GM20000 (cell line): ENCODE measurements around the gene OSBPL6.

ENCODE experiments used
- DNase-seq: peaks from one replicate; pipeline ENCODE4 v3.0.0; 2012; ENCODE audit warnings: low spot score
- TF ChIP-seq, protein P1 (sequence below): IDR thresholded peaks from 2 replicates; pipeline ENCODE4 v1.5.1; 2012; ENCODE audit warnings: mild to moderate bottlenecking, control low read depth; ENCODE audit errors: extremely low read depth, missing control alignments

The OSBPL6 gene

DNA sequence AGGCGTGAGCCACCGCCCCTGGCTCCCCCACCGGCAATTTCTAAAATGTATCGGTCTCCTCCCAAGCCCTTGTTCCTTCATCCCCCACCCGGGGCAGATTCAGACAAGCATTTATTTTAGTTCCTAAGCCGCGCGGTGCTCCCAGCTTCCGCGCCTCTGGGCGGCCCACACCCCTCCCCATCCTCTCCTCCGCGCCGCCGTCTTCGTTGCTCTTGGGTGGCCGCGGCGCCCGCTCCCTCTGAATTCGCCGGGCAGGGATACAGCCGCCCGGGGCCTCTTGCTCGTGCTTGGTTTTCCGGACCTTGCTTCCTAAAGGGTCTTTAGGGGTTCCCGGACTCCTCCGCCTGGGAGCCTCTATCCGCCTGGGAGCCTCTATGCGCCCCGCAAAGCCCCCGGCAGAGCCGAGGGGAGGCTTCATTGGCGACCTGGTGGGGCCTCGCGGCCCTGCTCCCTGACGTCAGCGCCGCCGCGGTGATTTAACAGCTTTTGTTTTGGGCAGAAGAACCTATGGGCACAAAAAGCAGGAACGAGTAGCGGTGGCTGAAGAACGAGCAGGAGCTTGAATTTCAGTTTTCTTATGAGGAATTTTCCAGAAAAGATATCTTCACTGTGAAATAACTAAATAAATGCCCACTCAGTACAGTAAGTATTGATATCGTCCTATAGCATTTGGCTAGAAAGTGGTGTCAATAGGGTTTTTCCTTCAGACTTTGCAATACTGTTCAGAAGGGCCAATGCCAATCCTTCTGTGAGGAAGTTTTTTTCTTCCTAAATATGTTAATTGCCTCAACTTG, 219.4 kb downstream of the OSBPL6 start:
- DNase-seq = peak; percentile 63
- TF ChIP-seq, protein P1, sequence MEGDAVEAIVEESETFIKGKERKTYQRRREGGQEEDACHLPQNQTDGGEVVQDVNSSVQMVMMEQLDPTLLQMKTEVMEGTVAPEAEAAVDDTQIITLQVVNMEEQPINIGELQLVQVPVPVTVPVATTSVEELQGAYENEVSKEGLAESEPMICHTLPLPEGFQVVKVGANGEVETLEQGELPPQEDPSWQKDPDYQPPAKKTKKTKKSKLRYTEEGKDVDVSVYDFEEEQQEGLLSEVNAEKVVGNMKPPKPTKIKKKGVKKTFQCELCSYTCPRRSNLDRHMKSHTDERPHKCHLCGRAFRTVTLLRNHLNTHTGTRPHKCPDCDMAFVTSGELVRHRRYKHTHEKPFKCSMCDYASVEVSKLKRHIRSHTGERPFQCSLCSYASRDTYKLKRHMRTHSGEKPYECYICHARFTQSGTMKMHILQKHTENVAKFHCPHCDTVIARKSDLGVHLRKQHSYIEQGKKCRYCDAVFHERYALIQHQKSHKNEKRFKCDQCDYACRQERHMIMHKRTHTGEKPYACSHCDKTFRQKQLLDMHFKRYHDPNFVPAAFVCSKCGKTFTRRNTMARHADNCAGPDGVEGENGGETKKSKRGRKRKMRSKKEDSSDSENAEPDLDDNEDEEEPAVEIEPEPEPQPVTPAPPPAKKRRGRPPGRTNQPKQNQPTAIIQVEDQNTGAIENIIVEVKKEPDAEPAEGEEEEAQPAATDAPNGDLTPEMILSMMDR = no peak

DNA sequence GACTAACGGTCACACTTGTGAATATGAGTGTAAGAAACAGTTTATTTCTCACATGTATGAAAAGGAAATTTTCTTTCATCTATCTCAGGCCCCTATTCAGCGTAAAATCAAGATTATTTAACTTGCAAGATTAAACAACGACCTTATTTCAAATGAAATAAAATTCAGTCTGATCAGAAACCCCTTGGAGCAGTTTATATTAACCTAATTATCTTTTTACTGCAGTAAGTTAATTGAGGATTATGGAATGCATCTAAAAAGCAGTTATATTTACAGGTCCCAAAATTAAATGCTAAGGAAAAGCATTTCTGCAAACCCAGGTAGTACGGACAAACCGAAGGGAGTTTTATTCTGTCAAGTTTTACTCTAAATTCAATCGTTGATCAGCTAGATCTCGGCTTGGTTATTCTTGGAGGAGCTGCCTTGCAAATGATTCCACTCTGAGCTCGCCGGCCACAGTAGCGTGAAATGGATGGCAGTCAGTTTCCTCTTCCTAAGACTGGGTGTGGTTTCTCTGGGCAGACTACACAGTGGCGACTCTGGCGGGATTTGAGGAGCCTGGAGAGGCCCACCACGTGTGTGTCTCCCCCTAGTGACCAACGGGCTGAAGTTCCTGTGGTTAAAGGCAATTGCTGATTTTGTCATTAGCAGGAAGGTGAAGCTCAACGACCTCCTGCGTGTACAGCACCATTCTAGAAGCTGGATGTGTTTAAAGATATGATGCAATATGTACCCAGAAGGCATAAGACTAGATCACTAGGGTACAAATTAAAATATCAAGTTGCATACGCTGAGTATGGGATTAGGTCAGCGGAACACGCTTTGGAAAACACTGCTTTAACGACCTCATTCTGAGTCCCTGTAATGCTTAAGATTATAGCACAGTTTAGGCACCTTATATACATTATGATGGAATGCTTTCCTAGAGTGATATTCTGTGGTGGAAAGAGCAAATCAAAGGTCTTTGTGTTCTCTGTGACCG, 220.2 kb downstream of the OSBPL6 start:
- TF ChIP-seq, protein P1 = peak; percentile 83
- peak; percentile 80 for DNase-seq

DNA sequence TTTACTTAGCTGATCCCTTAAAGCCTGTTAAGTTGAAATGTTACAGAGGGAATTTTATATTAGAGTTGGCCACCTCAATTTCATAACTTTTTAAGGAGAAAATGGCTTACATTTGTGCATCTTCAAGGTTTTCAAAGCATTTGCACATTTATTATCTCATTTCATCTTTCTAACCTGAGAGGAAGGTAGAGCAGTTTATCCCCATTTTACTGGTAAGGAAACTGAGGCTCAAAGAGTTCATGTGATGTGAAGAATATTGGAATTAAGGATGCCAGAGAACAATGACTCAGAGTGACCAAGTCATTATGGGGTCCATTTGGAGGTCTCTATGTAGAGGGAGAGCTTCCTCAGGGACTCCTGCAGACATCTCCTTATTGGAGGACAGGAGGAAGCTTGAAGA, 221.7 kb downstream of the OSBPL6 start:
- TF ChIP-seq, protein P1 = no peak
- DNase-seq = no peak

DNA sequence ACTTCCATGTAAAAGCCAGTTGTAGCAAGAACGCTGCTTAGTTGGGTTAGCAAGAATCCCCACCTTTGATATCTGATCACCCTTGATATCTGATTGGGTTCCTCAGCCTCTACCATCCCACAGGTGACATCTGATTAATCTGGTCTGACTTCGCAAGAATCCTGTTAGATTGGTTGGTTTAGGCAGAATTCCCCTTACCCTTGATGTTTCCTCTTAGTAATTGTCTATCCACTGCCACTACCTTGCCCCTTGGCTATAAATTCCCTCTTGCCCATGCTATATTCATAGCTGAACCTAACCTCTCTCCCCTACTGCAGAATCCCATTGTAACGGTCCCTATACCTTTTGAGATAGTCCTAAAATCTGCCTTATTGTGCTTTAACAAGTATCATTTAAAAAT, 223.6 kb downstream of the OSBPL6 start:
- TF ChIP-seq, protein P1 = no peak

DNA sequence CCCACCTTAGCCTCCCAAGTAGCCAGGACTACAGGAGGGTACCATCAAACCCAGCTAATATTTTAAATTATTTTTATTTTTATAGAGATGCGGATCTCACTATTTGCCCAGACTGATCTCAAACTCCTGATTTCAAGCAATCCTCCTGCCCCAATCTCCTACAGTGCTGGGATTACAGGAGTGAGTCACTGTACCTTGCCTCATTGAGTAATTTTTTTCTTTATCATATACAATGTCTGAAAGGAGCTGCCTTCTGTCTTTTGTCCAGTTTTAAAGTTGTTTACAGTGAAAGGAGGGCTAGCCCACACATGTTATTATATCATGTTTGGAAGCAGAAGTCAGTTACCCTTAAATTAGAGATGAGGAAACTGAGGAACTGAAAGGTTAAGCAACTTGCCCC, 224.1 kb downstream of the OSBPL6 start:
- no peak for DNase-seq
- TF ChIP-seq, protein P1 = no peak

More for the DNA sequence above, 223.6 kb downstream of the OSBPL6 start:
- no peak for DNase-seq

DNA sequence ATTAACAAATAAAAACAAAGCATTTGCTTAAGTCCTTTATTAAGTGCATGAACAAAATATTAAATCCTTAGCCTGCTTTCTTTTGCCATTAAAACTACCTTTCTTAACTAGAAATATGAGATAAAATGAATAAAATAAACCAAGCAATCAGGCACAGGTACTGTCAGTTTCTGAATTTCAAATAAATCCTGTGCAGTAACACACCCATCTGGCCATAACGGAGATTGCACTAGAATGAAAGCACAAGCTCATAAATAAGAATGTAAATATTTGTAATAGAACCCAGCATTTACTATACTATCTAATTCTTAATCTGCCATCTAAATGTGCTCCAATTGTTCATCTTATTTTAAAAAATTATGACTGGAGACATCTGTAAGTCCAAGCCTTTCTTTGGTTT, 224.8 kb downstream of the OSBPL6 start:
- TF ChIP-seq, protein P1 = no peak
- no peak for DNase-seq
